BLaER1 (cell line): ENCODE measurements around the gene SPSB3.
A peak's percentile ranks its signal among the peaks of the same experiment; 100 is the strongest.
"Not testable (repeated sequence)": the region's sequence is repeated elsewhere in the genome, so short reads cannot be mapped to it uniquely, and the experiment has no call there.

ENCODE experiments used
- H3K27ac ChIP-seq: shearing (Covaris generic); formaldehyde crosslinking; 2 replicates; pipeline ENCODE4 v1.8.1; 2022
- H3K27me3 ChIP-seq: shearing (Covaris generic); formaldehyde crosslinking; 2 replicates; pipeline ENCODE4 v1.8.1; 2022
- H3K36me3 ChIP-seq: shearing (Covaris generic); formaldehyde crosslinking; 2 replicates; pipeline ENCODE4 v1.8.1; 2022
- H3K4me1 ChIP-seq: shearing (Covaris generic); formaldehyde crosslinking; 2 replicates; pipeline ENCODE4 v1.8.1; 2022
- H3K4me2 ChIP-seq: shearing (Covaris generic); formaldehyde crosslinking; 2 replicates; pipeline ENCODE4 v1.8.1; 2022
- H3K4me3 ChIP-seq: shearing (Covaris generic); formaldehyde crosslinking; 2 replicates; pipeline ENCODE4 v1.8.1; 2022
- H3K9ac ChIP-seq: shearing (Covaris generic); formaldehyde crosslinking; 2 replicates; pipeline ENCODE4 v1.8.1; 2022
- H3K9me3 ChIP-seq: shearing (Covaris generic); formaldehyde crosslinking; 2 replicates; pipeline ENCODE4 v1.8.1; 2022
- H4K20me1 ChIP-seq: shearing (Covaris generic); formaldehyde crosslinking; 2 replicates; pipeline ENCODE4 v1.8.1; 2022
- Cebpa-rat ChIP-seq: shearing (Covaris generic); IDR thresholded peaks from 2 replicates; pipeline ENCODE4 v1.8.1; 2022

The SPSB3 gene

DNA sequence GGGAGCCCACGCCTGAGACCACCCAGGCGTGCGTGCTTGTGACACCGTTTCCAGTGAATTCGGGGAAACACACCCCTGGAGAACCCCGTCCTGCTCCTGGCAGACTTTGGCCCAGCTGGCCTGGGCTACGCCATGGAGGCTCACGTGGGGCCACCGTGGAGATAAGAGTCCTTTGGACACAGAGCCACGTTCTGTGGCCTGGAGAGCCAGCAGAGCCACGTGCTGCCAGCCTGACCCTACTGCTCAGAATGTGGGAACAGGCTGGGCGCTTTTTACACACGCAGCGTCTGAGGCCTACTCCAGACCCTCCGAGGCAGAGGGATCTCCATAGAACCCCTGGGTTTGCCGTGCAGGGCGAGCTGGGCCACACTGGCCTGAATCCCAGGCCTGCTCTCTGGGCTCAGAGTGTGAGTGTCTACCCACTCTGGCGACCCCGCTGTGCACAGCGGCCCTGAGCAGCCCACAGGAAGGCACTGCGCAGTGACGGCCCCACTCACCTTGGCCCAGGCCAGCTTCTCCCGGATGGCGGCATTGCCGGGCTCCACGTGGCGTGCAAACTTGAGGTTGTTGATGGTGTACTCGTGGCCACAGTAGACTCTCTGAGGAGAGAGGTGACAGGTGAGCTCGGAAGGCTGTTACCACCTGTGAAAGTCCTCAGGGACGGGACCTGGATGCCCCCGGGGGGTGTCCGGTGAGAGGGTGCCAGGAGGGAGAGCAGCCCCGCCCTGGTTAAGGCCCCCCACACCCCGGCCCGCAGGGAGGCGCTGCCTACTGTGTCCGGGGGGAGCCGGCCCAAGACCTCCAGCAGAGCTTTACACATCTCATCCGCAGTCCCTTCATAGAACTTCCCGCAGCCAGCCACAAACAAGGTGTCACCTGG is 34.3 kb upstream of the SPSB3 start:
- Histone ChIP-seq H3K9me3 (no peaks in the 10 kb centered on the region), H3K4me1 (peaks cover 9% of the 10 kb centered on the region; the same call in 1 of the 2 replicates), H3K4me3 (no peak overlapping the region), H3K36me3 (peaks cover 73% of the 10 kb centered on the region), H4K20me1 (peaks cover 10% of the 10 kb centered on the region; the same call in 1 of the 2 replicates), H3K27me3 (no peaks in the 10 kb centered on the region), H3K27ac (no peak overlapping the region), H3K4me2 (no peak overlapping the region), H3K9ac (no peak overlapping the region)
- no peak for TF ChIP-seq Cebpa-rat

DNA sequence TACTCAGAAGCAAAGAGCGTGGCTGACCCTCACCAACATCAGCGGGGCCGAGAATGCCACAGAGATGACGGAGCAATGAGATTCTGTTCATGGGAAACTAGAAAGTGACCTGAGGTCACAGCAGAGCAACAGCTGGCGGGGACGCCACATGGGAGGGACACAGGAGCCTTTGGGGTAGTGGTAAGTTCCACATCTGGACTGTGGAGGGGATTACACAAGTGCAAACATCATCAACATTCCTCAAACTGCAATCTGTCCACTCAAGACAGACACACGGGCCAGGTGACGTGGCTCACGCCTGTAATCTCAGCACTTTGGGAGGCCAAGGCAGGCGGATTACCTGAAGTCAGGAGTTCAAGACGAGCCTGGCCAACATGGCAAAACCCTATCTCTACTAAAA is 33.1 kb upstream of the SPSB3 start:
- TF ChIP-seq Cebpa-rat = no peak
- Histone ChIP-seq H3K4me3 (no peak overlapping the region), H3K27ac (no peak overlapping the region)

DNA sequence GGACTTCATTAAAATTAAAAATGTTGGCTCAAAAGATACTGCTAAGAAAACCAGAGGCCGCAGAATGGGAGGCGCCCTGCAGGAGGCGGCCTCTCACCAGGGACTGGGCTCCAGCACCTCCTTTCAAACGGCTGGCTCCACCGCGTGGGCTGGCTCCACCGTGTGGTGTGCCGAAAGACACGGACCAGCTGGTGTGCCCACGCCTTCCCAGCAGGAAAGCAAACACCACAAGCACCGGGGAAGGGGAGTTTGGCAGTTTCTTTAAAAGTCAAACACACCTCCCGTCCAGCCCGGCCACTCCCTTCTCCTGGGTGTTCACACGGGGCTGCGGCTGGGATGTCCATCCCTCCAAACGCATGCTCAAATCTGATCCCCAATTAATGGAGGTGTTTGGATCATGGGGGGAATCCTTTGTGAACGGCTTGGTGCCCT is 30.4 kb upstream of the SPSB3 start:
- TF ChIP-seq Cebpa-rat = no peak
- Histone ChIP-seq H3K4me2 (0 out of 2 replicates have a peak overlapping the region, but pooled peaks have one; percentile 4), H4K20me1 (0 out of 2 replicates have a peak, but pooled peaks cover 5% of the 10 kb centered on the region), H3K27me3 (no peaks in the 10 kb centered on the region), H3K9me3 (no peaks in the 10 kb centered on the region), H3K27ac (no peak overlapping the region), H3K4me3 (no peak overlapping the region), H3K36me3 (peaks cover 72% of the 10 kb centered on the region), H3K4me1 (peaks cover 9% of the 10 kb centered on the region; the same call in 1 of the 2 replicates), H3K9ac (no peak overlapping the region)

More for the DNA sequence above, 33.1 kb upstream of the SPSB3 start:
- Histone ChIP-seq H3K9me3 (no peaks in the 10 kb centered on the region), H3K4me2 (no peak overlapping the region), H3K9ac (no peak overlapping the region), H3K4me1 (peaks cover 9% of the 10 kb centered on the region; the same call in 1 of the 2 replicates), H3K36me3 (peaks cover 74% of the 10 kb centered on the region), H4K20me1 (0 out of 2 replicates have a peak, but pooled peaks cover 2% of the 10 kb centered on the region), H3K27me3 (no peaks in the 10 kb centered on the region)

DNA sequence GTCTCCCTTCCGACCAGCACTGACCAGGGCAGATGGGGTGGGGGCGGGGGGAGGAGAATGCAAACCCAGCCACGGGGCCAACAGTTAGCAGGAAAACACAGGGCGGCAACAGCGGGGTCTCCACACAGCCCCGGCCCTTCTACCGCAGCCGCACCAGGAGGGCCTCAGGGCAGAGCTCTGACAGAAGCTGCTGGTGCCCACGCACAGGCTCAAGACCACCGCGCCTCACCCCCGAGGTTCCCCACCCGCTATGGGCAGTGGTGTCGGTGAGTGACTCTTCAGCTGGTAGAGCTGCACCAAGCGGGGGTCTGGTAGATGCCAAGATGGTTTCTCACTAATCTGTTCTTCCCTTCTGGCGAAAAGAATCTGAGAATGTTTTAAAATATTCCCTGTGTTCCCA is 28.2 kb upstream of the SPSB3 start:
- H3K9me3 ChIP-seq = no peaks in the 10 kb centered on the region
- no peak overlapping the region for H3K4me3 ChIP-seq
- no peak overlapping the region for H3K4me2 ChIP-seq
- TF ChIP-seq Cebpa-rat = no peak
- no peak overlapping the region for H3K9ac ChIP-seq
- peaks cover 70% of the 10 kb centered on the region for H3K36me3 ChIP-seq
- H4K20me1 ChIP-seq = 0 out of 2 replicates have a peak, but pooled peaks cover 5% of the 10 kb centered on the region
- H3K4me1 ChIP-seq = peaks cover 9% of the 10 kb centered on the region; the same call in 1 of the 2 replicates
- no peak overlapping the region for H3K27ac ChIP-seq
- H3K27me3 ChIP-seq = no peaks in the 10 kb centered on the region

DNA sequence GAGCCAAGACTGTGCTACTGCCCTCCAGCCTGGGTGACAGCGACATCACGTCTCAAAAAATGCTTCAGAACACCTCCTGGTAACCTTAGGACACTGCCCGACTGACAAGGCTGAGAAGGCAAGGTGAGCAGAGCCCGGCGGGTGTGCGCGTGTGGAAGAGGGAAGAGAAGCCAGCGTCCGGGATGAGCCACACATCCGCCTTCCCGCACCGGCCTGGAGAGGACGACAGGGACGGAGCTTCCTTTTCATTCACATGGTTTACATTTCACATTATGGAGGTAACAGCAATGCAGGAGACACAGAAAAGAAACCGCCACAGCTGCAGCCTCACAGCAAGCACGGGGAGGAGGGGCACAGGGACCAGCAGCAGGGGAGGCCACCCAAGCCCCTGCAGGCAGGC is 27.7 kb upstream of the SPSB3 start:
- H3K27ac ChIP-seq = no peak overlapping the region
- 0 out of 2 replicates have a peak, but pooled peaks cover 5% of the 10 kb centered on the region for H4K20me1 ChIP-seq
- H3K4me2 ChIP-seq = no peak overlapping the region
- H3K27me3 ChIP-seq = no peaks in the 10 kb centered on the region
- H3K9me3 ChIP-seq = no peaks in the 10 kb centered on the region
- TF ChIP-seq Cebpa-rat = no peak
- peaks cover 11% of the 10 kb centered on the region; the same call in 1 of the 2 replicates for H3K4me1 ChIP-seq
- peaks cover 70% of the 10 kb centered on the region for H3K36me3 ChIP-seq
- H3K4me3 ChIP-seq = no peak overlapping the region
- H3K9ac ChIP-seq = no peak overlapping the region

DNA sequence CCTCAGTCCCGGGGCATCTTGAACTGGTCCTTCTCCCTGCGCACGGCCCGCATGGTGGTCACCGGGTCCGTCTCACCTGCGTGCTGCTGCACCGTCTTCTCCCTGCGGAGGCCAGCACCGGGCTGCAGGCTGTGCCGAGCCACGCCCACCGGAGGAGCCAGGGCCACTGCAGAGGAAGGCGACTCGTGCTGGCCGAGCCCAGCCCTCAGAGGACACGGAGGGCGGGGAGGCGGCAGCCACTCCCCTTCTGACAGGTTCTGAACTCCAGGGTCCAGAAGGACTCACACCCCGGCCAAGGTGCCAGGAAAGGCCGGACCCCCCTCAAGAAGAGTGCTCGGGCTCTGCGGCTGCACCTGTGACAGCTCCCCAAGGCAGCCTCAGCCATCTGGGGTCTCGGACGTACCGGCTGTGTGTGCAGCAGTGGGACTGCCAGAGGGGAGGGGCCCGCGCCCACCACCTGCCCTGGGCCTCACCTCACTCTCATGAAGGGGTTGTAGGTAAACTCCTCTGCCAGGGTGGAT is 27.0 kb upstream of the SPSB3 start:
- Histone ChIP-seq H3K4me2 (no peak overlapping the region), H3K9ac (no peak overlapping the region), H3K4me3 (no peak overlapping the region), H4K20me1 (0 out of 2 replicates have a peak, but pooled peaks cover 5% of the 10 kb centered on the region), H3K36me3 (peaks cover 76% of the 10 kb centered on the region), H3K27me3 (no peaks in the 10 kb centered on the region), H3K4me1 (peaks cover 18% of the 10 kb centered on the region; the same call in 1 of the 2 replicates), H3K9me3 (no peaks in the 10 kb centered on the region), H3K27ac (no peak overlapping the region)
- no peak for TF ChIP-seq Cebpa-rat

DNA sequence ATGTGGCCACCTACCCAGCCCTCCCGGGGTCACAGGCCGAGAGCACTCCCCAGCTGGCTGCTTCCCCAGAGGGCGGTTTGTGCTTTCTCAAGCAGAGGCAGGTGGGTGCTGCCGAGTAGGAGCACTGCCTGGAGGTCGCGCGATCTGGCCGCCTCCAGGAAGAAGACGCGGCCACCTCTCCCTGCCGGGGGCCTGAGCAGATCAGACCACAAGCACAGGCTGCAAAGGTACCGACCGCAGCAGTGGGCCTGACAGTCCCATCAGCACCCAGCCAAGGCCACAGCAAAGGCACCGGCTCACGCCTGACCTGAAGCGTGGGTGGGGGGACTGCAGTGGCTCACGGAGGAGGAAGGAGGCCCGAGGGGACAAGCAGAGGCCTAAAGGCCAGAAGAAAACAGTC is 26.3 kb upstream of the SPSB3 start:
- H3K4me1 ChIP-seq = peaks cover 18% of the 10 kb centered on the region; the same call in 1 of the 2 replicates
- no peak overlapping the region for H3K4me2 ChIP-seq
- no peak overlapping the region for H3K27ac ChIP-seq
- H3K9ac ChIP-seq = no peak overlapping the region
- no peak overlapping the region for H3K4me3 ChIP-seq
- H3K36me3 ChIP-seq = peaks cover 72% of the 10 kb centered on the region
- no peaks in the 10 kb centered on the region for H3K27me3 ChIP-seq
- no peak for TF ChIP-seq Cebpa-rat
- H4K20me1 ChIP-seq = 0 out of 2 replicates have a peak, but pooled peaks cover 5% of the 10 kb centered on the region
- no peaks in the 10 kb centered on the region for H3K9me3 ChIP-seq

DNA sequence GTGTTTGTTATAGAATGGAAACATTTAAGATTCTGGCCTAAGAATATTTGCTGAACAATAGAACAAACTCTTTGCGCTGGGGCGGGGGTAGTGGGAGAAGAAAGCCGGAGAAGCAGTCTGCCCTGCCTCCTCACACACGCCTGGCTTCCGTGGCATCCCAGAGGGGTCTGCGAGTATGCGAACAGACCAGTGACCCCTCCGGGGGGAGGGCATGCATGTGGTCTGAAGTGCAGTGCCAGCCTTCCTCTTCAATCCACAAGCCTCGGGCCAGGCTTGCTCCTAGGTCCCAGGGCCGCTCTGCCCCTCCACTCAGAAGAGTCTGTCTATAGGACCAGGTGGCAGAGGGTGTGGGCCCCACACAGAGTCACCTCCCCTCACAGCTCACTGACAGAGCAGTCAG is 25.3 kb upstream of the SPSB3 start:
- peaks cover 71% of the 10 kb centered on the region for H3K36me3 ChIP-seq
- H3K9me3 ChIP-seq = no peaks in the 10 kb centered on the region
- H3K27ac ChIP-seq = no peak overlapping the region
- no peaks in the 10 kb centered on the region for H3K27me3 ChIP-seq
- TF ChIP-seq Cebpa-rat = no peak
- no peak overlapping the region for H3K4me3 ChIP-seq
- H3K4me1 ChIP-seq = peaks cover 14% of the 10 kb centered on the region; the same call in 1 of the 2 replicates
- 0 out of 2 replicates have a peak, but pooled peaks cover 5% of the 10 kb centered on the region for H4K20me1 ChIP-seq
- H3K9ac ChIP-seq = no peak overlapping the region
- no peak overlapping the region for H3K4me2 ChIP-seq

DNA sequence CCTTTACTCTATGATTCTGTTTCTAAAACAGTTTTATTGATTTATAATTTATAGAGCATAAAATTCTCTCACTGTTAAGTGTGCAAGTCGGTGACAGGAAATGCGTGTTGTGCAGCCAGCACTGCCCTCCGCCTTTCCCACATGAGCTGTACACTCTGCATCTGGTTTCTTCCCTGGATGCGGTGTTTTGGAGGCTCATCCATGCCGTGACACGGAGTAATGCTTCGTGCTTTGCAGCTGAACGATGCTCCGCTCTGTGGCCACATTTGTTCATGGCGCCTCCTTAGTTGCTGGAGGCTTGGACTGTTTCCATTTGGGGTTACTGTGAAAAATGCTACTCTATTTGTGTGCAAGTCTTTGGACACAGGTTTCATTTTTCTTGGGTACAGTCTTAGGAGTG is 18.3 kb upstream of the SPSB3 start:
- no peaks in the 10 kb centered on the region for H4K20me1 ChIP-seq

DNA sequence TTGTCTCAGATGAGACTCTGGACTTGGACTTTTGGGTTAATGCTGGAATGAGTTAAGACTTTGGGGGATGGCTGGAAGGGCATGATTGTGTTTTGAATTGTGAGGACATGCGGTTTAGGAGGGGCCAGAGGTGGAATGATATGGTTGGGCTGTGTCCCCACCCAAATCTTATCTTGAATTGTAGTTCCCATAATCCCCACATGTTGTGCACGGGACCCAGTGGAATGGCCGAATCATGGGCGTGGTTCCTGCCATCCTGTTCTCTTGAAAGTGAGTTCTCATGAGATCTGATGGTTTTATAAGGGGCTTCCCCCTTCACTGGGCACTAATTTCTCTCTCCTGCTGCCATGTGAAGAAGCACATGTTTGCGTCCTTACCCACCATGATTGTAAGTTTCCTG is 16.9 kb upstream of the SPSB3 start:
- H3K4me2 ChIP-seq, H3K4me3 ChIP-seq, H3K27ac ChIP-seq, H3K4me1 ChIP-seq, H4K20me1 ChIP-seq, H3K27me3 ChIP-seq, H3K9ac ChIP-seq: not testable (repeated sequence)
- H3K36me3 ChIP-seq = peaks cover 22% of the 10 kb centered on the region
- peaks cover 33% of the 10 kb centered on the region for H3K9me3 ChIP-seq

More for the DNA sequence above, 18.3 kb upstream of the SPSB3 start:
- no peak overlapping the region for H3K9ac ChIP-seq
- no peak overlapping the region for H3K4me3 ChIP-seq
- H3K27me3 ChIP-seq = no peaks in the 10 kb centered on the region
- H3K9me3 ChIP-seq = peaks cover 33% of the 10 kb centered on the region
- peaks cover 9% of the 10 kb centered on the region; the same call in 1 of the 2 replicates for H3K4me1 ChIP-seq
- H3K36me3 ChIP-seq = peaks cover 37% of the 10 kb centered on the region
- TF ChIP-seq Cebpa-rat = no peak
- no peak overlapping the region for H3K27ac ChIP-seq
- H3K4me2 ChIP-seq = no peak overlapping the region
